ENCODE results near the gene CDK5RAP1. TPM values are rescaled to one million over a fixed set of nuclear protein-coding genes. Genes with fewer than 3 reads are reported as not detected.

The CDK5RAP1 gene
- total RNA-seq, 4 donors from 2014 or later, result 11.6 to 45.0 (median 22.4) TPM

GRCh38 chr20:33345342-33345741 lies 56.0 kb downstream of the CDK5RAP1 start:
- 73 to 74% methylated on average over 4 to 8 of the region's 9 CpGs for WGBS, 2 donors (ENCODE audit: low coverage in 1 of 2)
- Histone ChIP-seq H3K27me3 (peaks cover 23% of the 10 kb centered on the region), H3K4me3 (no peak overlapping the region), H3K4me1 (no peaks in the 10 kb centered on the region), H3K36me3 (peaks cover 0 to 16% of the 10 kb centered on the region in 2 donors), H3K9me3 (no peaks in the 10 kb centered on the region), H3K27ac (no peak overlapping the region)
- TF ChIP-seq POLR2AphosphoS5 (IDR thresholded peaks at IDR 0.05) (no peak), EP300 (IDR thresholded peaks at IDR 0.05) (no peak), CTCF (IDR thresholded peaks at IDR 0.05) (no peak), POLR2A (IDR thresholded peaks at IDR 0.05) (no peak)
- ATAC-seq, result no peak

GRCh38 chr20:33343521-33343920 lies 57.8 kb downstream of the CDK5RAP1 start:
- H3K27ac ChIP-seq, result no peak overlapping the region
- H3K27me3 ChIP-seq, result peaks cover 36% of the 10 kb centered on the region
- no peaks in the 10 kb centered on the region for H3K4me1 ChIP-seq
- WGBS, 2 donors (ENCODE audit: low coverage in 1 of 2), result 90 to 95% methylated on average over 3 to 4 of the region's 4 CpGs
- H3K36me3 ChIP-seq, result no peaks in the 10 kb centered on the region
- no peak for TF ChIP-seq CTCF (IDR thresholded peaks at IDR 0.05)
- no peak for TF ChIP-seq EP300 (IDR thresholded peaks at IDR 0.05)
- no peak for TF ChIP-seq POLR2A (IDR thresholded peaks at IDR 0.05)
- no peak for TF ChIP-seq POLR2AphosphoS5 (IDR thresholded peaks at IDR 0.05)
- no peak overlapping the region for H3K4me3 ChIP-seq
- no peaks in the 10 kb centered on the region for H3K9me3 ChIP-seq
- ATAC-seq, result no peak

GRCh38 chr20:33339515-33340058 lies 61.7 kb downstream of the CDK5RAP1 start:
- ATAC-seq, result no peak
- WGBS, 2 donors (ENCODE audit: low coverage in 1 of 2), result 69 to 70% methylated on average over 7 to 8 of the region's 8 CpGs
- H3K27ac ChIP-seq, result no peak overlapping the region
- no peak overlapping the region for H3K4me3 ChIP-seq
- H3K4me1 ChIP-seq, result no peaks in the 10 kb centered on the region
- TF ChIP-seq POLR2A (IDR thresholded peaks at IDR 0.05), result no peak
- no peak for TF ChIP-seq POLR2AphosphoS5 (IDR thresholded peaks at IDR 0.05)
- TF ChIP-seq CTCF (IDR thresholded peaks at IDR 0.05), result no peak
- TF ChIP-seq EP300 (IDR thresholded peaks at IDR 0.05), result no peak
- peaks cover 36% of the 10 kb centered on the region for H3K27me3 ChIP-seq
- no peaks in the 10 kb centered on the region for H3K36me3 ChIP-seq
- no peaks in the 10 kb centered on the region for H3K9me3 ChIP-seq

GRCh38 chr20:33338467-33339258 lies 62.7 kb downstream of the CDK5RAP1 start:
- Histone ChIP-seq H3K27me3 (peaks cover 36% of the 10 kb centered on the region), H3K36me3 (no peaks in the 10 kb centered on the region), H3K27ac (no peak overlapping the region), H3K4me1 (no peaks in the 10 kb centered on the region), H3K9me3 (no peaks in the 10 kb centered on the region), H3K4me3 (no peak overlapping the region)
- TF ChIP-seq POLR2A (IDR thresholded peaks at IDR 0.05) (no peak), EP300 (IDR thresholded peaks at IDR 0.05) (no peak), CTCF (IDR thresholded peaks at IDR 0.05) (no peak), POLR2AphosphoS5 (IDR thresholded peaks at IDR 0.05) (no peak)
- 80 to 83% methylated on average over 4 to 5 of the region's 5 CpGs for WGBS, 2 donors (ENCODE audit: low coverage in 1 of 2)
- no peak for ATAC-seq
